ENCODE results near the gene SVOPL.
"Not testable (repeated sequence)": the region's sequence is repeated elsewhere in the genome, so short reads cannot be mapped to it uniquely, and the experiment has no call there.

SVOPL gene

DNA sequence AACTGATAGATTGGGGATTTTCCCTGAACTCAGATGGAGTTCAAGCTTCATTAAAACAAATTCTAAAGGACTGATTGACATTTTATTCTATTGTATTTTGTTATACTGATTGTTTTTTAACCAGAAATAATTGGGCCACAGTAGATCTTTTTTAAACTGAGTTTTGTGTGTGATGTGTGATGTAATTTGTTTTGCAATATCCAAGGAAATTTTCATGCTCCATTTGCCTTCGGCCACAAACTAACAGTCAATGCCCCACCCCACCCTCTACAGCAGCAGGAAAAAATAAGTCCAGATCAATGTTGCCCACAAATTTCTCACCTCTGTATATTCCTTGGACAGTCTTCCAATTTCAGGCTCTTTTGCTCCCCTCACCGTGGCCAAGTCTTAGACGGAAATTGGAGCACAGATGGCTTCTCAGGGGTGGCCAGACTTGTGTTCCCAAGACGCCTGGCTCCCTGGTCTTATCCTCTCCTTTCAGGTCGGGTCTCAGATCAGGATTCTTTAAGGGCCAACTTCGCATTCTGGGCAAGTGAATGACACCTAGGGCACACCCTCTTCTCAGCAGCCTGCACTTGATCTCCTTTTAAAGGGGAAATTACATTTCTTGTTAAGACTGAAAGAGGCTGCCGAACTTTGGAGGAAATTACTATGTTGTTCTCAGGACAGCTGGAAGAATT is at the start of gene SVOPL:
TSS of gene SVOPL (minus strand) at position 506 of the 680 bp plus-strand sequence. CDS start 22,317 bp downstream, outside the sequence.
- DNase-seq (ENCODE audit: low read depth in 1 of 2, low spot score in 1 of 2) = no peak

DNA sequence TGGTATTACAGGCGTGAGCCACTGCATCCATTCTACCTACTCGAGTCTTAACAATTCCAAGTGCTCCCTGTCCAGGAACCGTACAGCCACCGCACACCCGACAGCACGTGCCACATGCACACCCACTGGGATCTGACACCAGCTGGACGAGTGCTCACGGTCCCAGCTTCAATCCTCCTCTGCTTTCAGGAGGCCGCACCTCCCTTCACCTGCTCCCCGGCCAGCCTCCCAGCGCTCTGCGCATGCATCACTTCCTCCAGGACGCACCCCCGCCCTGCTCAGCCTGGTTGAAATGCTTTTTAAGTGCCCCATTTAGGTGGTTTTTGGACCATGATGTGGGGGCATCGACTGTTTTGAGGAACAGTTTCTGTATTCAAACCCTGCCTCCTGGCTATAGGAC is 49.3 kb upstream of the SVOPL start:
- no peak for DNase-seq (ENCODE audit: low read depth in 1 of 2, low spot score in 1 of 2)

DNA sequence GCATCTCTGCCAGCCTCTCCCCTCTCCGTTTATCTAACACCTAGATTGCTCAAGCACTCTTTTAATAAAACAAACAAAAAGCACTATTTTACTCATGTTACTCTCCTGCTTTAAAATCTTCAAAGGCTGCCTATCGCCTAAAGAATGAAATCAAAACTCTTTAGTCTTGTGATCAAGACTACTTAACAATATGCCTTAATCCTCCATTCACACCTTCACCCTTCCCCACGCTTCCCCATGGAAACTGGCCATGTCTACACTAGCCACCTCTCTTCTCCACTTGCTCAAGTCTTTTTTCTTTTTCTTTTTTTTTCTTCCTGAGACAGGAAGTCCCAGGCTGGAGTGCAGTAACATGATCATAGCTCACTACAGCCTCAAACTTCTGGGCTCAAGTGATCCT is 48.8 kb upstream of the SVOPL start:
- no peak for DNase-seq (ENCODE audit: low read depth in 1 of 2, low spot score in 1 of 2)

- no peak for DNase-seq (ENCODE audit: low read depth in 1 of 2, low spot score in 1 of 2)
Measured at GRCh38 chr7:138748666-138749065, 47.5 kb upstream of the SVOPL start.

GRCh38 chr7:138746073-138746472 is 44.9 kb upstream of the SVOPL start:
- no peak for DNase-seq (ENCODE audit: low read depth in 1 of 2, low spot score in 1 of 2)

DNA sequence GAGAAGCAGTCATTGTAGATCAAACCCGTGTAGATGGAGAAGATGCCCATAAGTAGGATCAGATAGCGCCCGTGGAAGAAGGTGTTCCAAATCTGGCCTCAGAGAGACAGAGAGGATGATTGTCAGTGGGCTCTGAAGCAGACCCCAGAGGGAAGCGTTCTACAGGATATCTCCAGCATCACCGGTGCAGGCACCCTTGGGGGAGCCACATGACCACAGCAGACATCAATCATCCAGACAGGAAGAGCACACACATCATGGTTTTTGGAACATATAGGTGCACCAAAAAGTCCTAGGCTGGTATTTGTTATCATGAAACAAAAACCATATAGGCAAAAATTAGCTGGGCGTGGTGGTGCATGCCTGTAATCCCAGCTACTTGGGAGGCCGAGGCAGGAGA is 44.0 kb upstream of the SVOPL start:
- no peak for DNase-seq (ENCODE audit: low read depth in 1 of 2, low spot score in 1 of 2)

GRCh38 chr7:138741453-138741735 is 40.2 kb upstream of the SVOPL start:
- no peak for DNase-seq (ENCODE audit: low read depth in 1 of 2, low spot score in 1 of 2)

GRCh38 chr7:138739859-138740258 is 38.7 kb upstream of the SVOPL start:
- no peak for DNase-seq (ENCODE audit: low read depth in 1 of 2, low spot score in 1 of 2)

DNA sequence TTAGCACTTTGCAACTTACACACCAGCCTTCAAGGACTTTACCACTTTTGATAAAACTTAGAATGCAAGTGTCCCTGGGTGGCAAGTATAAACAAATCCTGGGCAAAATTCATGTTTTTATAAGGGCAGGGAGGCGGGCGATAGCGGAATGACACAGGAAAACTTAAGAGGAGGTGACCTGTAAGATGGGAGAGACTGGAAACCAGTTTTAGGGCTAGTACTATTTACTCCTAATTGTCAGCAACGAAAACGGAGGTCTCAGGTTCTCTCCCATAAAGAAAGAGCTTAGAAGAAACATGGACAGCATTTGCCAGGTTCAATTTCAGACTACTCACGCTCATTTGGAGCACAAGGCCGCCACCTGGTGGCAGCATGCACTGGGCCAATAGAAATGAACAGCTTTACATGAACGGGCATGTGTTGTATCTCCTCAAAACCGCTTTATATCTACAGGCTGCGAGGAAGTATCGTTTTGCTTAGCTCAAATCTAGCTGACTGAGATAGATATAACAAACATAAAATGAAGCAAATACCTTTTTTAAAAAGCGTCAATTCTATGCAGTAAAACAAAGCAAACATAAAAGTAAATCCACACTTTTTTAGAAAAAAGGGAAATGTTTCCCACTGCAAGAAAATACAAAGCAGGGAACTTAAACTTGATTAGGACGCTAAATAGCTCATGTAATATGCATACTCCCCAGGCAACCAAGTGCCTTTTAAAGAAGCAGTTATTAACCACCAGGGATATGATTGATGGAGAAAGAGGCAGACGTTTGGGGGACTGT is 37.6 kb upstream of the SVOPL start:
- DNase-seq (ENCODE audit: low read depth in 1 of 2, low spot score in 1 of 2) = peak; percentile 65 to 76

- no peak for DNase-seq (ENCODE audit: low read depth in 1 of 2, low spot score in 1 of 2)
Measured at GRCh38 chr7:138738114-138738513, 37.0 kb upstream of the SVOPL start.

DNA sequence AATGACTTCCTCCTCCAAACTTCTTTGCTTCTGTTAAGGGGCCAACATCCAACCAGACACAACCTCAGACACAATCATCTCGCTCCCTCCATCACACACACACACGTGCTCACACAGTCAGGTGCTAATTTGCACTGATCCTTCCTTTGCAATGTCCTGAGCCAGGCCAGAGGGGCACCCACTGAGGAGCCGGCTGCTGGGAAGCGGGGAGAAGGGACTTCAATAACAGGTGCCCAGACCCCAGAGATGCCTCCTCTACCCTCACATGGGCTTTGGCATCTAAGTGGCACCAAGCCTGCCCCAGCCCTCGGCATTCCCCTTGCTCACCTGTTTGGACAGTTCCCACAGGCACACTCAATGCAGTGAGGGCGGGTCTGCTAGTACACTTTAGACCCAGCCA is 34.2 kb upstream of the SVOPL start:
- no peak for DNase-seq (ENCODE audit: low read depth in 1 of 2, low spot score in 1 of 2)

DNA sequence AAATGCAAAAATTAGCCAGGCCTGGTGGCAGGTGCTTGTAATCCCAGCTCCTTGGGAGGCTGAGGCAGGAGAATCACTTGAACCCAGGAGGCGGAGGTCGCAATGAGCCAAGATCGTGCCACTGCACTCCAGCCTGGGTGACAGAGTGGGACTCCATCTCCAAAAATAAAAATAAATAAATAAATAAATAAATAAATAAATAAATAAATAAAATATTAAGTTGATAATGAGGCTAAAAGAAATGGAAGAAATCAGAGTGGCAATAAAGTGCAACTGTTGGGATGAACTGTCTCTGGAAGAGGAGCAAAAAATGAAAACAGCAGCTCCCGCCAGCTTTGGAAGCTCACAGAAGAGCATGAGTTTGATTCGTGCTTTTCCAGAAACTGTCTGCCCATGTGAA is 30.6 kb upstream of the SVOPL start:
- not testable (repeated sequence) for DNase-seq (ENCODE audit: low read depth in 1 of 2, low spot score in 1 of 2)

DNA sequence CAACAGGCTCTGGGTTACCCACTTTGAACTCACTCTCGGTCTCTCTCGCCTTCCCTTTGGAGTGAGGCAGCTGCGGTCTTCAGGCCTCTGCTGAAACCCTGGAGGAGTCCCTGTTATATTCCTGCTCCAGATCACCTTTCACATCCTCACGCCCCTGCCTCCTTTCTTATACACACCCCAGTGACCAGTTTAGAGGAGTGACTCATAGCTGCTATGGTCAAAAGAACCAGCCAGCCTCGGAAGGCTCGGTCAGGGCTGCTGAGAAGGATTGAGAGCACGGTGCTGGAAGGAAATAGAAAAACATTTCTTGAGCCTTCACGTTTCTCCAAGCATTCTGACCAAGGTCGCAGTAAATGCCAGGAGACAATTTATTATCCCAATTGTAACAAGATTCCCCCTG is 28.3 kb upstream of the SVOPL start:
- DNase-seq (ENCODE audit: low read depth in 1 of 2, low spot score in 1 of 2) = no peak

- DNase-seq (ENCODE audit: low read depth in 1 of 2, low spot score in 1 of 2) = no peak
Measured at GRCh38 chr7:138727336-138728099, 26.4 kb upstream of the SVOPL start.

DNA sequence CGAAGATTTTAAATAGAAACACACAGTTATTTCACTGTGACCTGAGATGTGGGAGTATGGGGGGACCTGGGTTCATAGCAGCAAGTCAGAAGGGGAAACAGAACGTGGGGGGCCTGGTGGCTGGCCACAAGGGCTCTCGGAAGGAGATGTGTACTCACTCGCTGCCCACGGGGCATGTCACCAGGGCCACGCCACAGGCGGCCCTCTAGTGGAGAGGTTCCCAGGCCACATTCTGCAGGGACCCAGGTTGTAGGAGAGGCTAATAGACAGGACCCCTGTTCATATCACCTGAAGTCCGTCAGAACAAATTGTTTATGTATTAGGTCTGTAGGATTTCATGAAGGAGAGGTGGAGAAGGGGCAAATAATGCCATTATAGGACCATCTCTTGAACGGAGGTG is 25.1 kb upstream of the SVOPL start:
- DNase-seq (ENCODE audit: low read depth in 1 of 2, low spot score in 1 of 2) = no peak

- DNase-seq (ENCODE audit: low read depth in 1 of 2, low spot score in 1 of 2) = no peak
Measured at GRCh38 chr7:138720286-138720685, 19.1 kb upstream of the SVOPL start.

DNA sequence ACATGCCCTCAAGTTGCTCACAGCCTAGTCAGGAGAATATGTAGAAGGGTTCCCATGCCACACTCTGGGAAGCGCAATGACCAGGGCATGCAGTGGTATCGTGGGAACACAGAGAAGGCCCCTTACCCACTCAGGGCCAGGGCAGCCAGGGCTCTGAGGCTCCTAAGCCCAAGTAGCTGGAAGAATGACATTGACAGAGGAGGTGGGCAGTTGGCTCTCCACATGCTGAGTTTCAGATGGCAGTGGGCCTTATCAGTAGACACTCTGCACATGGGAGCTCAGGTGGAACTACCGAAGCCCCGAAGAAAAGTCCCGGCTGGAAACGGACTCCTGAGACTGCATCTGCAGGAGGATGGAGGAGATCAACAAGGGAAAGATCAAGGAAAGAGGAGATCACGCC is 15.7 kb upstream of the SVOPL start:
- no peak for DNase-seq (ENCODE audit: low read depth in 1 of 2, low spot score in 1 of 2)

DNA sequence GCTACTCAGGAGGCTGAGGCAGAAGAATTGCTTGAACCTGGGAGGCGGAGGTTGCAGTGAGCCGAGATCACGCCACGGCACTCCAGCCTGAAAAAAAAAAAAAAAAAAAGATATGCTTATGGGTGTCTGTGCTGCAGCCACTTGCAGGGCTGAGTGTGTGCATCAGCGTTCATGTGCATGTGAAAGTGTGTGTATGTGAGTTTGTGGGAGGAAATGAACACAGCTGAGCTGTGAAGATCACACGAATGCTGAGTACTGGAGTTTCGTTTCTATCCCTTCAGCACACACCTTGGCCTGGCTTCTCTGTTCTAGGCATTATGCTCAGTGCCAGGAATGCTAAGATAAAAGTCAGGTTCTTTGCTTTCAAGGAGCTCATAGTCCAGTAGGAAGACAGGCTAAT is 12.0 kb upstream of the SVOPL start:
- no peak for DNase-seq (ENCODE audit: low read depth in 1 of 2, low spot score in 1 of 2)

DNA sequence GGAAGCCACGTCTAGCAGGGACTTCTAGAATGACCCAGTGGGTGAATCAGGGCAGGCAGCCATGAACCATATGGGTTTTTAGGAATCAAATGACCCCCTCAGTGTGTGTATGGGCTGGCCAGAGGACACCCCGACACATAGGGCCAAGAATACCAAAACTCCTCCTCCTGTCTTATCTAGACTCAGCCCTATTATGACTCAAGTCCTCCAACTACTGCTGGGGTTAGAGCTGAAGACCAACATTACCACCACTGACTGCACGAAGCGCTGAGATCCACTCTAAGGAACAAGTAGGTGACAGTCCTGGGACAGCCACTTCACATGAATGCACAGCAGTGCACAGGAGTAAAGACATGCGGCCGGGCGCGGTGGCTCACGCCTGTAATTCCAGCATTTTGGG is 11.5 kb upstream of the SVOPL start:
- no peak for DNase-seq (ENCODE audit: low read depth in 1 of 2, low spot score in 1 of 2)

DNA sequence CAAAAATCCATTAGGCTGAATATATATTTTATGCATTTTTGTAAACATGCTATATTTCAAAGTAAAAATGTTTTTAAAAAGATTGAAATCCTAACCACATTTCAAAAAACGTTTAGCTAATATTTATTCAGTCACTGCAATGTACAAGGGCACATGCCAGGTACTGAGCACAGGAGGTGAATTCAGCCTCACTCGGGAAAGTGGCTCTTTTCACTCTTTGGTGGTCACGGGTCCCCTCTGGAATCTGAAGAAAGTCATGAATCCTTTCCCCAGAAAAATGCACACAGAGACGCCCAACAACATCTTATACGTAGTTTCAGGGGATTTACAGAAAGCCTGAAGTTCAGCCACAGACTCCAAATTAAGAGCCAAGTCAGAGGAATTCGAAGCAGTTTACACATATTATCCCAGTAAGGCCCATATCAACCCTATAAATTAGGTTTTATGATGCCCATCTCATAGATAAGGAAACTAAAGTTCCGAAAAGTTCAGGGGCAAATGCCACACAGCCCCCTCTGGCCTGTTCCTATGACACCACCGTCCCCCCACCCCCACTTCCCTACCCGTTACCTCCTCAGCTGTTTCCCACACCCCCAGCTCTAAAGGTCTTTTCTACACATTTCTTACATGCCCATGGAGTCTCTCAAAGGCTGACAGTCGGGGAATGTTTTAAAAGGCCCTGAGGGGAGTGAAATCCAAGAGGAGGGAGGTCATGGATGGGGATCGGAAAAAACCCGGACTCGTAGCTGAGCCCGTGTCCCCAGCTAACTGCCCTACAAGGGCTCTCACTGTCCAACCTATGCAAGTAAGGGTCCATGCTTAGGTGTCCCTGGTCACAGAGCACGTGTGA is 9.6 kb upstream of the SVOPL start:
- no peak for DNase-seq (ENCODE audit: low read depth in 1 of 2, low spot score in 1 of 2)

GRCh38 chr7:138705167-138705566 is 4.0 kb upstream of the SVOPL start:
- no peak for DNase-seq (ENCODE audit: low read depth in 1 of 2, low spot score in 1 of 2)
